HG03280 (cell line): Measurements from ENCODE around the gene NBL1.

ENCODE experiments used
- ATAC-seq: cut with Tn5 transposase; IDR thresholded peaks from one replicate; pipeline ENCODE4 v1.9.1; 2021; ENCODE audit warnings: mild to moderate bottlenecking, moderate library complexity; ENCODE audit not compliant: unreplicated experiment

The NBL1 gene

GRCh38 chr1:19695772-19696171 is 51.7 kb downstream of the NBL1 start:
- ATAC-seq, result no peak

GRCh38 chr1:19696820-19697219 is 52.7 kb downstream of the NBL1 start:
- no peak for ATAC-seq

GRCh38 chr1:19698181-19698580 is 54.1 kb downstream of the NBL1 start:
- no peak for ATAC-seq

- ATAC-seq, result no peak
Measured at GRCh38 chr1:19700079-19700777, 56.1 kb downstream of the NBL1 start.

- no peak for ATAC-seq
Measured at GRCh38 chr1:19703280-19703679, 59.2 kb downstream of the NBL1 start.

GRCh38 chr1:19704247-19705113 is 60.4 kb downstream of the NBL1 start:
- ATAC-seq, result no peak

GRCh38 chr1:19705464-19705863 is 61.4 kb downstream of the NBL1 start:
- ATAC-seq, result no peak

GRCh38 chr1:19706136-19706535 is 62.0 kb downstream of the NBL1 start:
- ATAC-seq, result no peak
